ENCODE data around the gene MAST3.

The MAST3 gene

DNA sequence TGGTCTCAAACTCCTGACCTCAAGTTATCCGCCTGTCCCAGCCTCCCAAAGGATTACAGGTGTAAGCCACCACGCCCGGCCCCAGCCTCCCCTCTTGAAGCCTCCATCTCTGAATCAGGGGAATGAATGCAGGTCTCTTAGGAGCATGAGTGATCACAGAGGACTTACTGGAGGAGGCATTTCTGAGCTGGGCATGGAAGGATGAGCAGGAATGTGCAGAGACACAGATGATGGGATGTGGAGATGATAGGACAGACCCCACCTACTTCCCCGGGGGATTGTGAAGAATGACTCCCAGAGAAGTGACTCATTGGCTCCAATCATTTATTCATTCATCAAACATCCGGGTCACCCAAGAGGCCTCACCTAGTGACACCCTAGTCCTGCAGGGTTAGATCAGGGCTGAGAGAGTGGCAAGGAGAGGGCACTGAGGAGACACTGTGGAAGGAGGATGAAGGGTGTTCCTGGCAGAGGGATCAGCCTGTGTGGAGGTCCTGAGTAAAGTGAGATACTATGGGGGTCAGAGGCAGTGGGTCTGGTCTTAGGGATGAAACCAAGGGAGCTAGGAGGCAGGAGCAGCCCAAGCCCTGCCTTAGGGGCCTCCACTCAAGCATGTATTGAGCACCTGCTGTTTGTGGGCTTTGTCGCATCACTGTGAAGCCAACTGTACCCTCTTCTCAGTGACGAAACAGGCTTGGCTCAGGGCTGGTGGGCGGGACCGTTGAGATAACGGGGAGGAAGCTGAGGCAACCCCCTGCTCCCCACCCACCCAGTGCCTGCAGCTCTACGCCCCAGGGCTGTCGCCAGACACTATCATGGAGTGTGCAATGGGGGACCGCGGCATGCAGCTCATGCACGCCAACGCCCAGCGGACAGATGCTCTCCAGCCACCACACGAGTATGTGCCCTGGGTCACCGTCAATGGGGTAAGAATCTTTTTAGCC is 79.1 kb downstream of the MAST3 start:
- no peak for DNase-seq

DNA sequence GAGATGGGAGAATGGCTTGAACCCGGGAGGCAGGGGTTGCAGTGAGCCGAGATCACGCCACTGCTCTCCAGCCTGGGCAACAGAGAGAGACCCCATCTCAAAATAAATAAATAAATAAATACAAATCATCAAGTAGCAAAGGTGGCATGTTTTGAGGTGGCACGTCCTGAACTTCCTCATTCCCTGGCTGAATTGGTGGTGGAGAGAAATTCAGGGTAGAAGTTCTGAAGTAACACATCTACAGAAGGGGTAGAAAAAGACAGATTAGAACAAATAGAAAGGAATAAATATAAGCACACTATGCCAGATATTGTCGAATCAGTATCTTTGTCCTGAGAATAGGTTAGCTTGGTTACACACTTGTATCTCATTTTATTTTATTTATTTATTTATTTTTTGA is 82.4 kb downstream of the MAST3 start:
- DNase-seq = no peak

DNA sequence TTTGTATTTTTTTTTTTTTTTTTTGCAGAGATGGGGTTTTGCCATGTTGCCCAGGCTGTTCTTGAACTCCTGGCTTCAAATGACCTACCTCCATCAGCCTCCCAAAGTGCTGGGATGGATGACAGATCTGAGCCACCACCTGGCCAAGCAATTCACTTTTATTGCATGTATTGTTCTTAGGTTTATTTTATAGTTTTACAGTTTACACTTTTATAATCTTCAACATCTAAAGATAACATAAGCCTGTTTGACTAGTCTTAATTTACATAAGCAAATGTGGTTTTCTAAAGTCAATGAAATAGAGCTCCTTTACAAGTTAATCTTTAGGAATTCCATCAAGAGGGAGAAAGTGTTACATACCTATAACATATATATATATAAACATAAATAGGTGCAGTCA is 86.0 kb downstream of the MAST3 start:
- DNase-seq = no peak

DNA sequence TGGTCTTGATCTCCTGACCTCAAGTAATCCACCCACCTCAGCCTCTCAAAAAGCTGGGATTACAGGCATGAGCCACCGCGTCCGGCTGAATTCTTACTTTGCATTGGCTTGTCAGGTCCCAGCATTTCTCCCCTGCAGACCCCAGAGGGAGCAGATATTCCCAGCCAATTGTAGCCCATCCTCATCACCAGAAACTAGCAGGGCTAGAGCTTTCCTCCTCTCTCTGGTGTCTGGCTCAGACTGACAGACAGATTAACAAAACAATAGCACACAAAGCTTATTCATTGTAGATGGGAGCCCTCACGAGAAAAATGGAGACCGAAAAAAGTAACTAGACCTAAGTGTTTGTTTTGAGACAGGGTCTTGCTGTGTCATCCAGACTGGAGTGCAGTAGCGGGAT is 88.0 kb downstream of the MAST3 start:
- no peak for DNase-seq

DNA sequence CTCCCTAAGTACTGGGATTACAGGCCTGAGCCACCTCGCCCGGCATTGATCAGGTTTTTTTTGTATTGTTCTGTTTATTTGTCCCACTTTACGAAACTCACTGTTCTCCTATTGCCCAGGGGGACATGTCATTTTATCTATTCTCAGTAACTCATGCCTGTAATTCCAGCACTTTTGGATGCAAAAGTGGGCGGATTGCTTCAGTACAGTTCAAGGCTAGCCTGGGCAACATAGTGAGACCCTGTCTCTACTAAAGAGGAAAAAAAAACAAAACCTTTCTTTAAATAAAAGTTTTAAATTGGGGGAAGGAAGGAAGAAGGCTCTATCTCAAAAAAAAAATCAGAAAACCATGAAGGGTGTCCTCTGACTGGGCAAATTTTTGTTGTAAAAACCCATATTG is 92.7 kb downstream of the MAST3 start:
- no peak for DNase-seq

DNA sequence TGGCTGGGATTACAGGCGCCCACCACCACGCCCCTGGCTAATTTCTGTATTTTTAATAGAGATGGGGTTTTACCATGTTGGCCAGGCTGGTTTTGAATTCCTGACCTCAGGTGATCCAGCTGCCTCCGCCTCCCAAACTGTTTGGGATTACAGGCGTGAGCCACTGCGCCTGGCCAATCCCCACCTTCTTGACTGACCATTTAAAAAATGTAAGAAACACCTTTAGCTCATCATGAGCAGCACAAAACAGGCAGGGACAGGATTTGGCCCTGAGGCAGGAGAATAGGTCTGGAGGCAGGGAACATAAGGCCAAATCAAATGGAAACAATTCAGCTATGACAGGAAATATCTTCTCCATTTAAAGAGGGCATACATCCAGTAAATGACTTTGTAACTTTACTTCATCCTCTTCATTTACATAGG is 94.1 kb downstream of the MAST3 start:
- DNase-seq = no peak

DNA sequence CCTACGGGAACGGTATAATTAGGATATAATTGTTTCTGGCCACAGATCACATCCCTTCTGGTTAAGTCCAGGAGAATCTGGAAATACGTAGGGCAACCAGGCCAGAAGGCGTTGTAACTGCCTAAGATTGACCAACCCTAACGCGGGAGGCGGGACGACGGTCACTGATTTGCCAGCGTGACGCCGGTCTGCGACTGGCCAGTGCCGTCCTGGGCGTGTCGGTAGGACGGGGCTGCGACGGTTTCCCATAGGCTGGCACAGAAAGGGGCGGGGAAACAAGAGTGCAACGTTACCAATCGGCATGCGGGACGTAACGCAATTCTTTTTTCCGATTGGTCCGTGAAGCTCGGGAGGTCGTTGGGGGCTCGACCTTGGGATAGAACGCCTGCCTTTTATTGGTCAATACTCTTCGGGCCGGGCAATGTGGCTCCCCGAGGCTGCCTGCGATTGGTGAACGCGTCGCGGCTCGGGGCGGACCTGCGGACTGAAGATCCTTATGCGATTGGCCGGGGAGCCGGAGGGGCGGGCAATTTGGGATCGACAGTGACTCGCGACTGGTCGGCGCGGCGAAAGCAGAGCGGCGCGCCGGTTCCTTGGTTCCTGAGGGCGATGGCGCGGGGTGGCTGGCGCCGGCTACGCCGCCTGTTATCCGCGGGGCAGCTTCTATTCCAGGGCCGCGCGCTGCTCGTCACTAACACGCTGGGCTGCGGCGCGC is 95.3 kb downstream of the MAST3 start, which contains the start of gene MPV17L2:
Gene MPV17L2, plus strand, starts transcription at position 546 of the 715 bp plus-strand sequence. Its CDS starts 64 bp downstream, at position 610.
- peak; percentile 96 to 100 (median 100) for DNase-seq

DNA sequence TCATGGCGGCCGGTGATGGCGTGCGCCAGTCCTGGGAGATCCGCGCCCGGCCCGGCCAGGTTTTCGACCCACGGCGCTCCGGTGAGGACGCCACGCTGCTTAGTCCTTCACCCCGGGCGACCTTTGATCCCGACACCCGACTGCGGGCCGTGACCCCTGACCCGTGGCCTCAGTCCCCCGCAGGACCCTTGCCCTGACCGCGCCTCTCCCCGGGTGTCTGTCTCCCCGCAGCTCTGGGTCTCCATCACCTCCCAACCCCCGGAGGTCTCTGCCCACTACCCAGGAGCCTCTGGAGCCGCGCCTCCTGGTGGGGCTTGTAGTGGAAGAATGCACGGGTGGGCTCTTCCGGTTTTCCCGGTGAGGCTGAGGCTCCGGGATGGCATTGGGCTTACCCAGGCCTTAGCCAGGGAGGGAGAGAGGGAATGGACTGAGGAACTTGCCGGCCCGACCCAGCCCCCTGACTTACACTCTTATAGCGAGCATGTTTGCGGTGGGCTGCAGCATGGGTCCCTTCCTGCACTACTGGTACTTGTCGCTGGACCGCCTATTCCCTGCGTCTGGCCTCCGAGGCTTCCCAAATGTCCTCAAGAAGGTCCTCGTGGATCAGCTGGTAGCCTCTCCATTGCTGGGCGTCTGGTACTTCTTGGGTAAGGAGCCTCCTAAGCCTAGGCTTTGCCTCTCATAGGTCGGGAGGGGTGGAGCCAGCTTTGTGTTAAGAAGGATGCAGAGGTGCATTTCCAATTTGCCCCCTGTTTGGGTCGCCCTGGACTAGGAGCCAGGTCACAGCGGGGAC is 96.0 kb downstream of the MAST3 start:
- DNase-seq = peak in 1 of 58 donors; percentile 62

DNA sequence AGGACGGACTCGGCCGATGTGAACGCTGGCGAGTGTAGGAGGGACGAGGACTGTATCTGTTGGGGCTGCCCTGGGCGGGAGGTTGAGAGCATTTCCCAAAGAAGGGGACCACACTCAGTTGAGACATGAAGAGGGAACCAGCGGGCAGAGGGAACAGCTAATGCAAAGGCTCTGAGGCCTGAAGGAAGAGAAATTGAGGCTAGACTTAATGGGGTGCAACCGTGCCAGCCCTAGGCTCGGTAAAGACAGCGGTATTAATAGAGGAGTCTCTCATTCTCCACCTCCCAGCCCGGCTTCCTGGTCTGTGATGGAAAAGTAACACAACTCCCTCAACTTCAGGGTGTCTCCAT is 96.6 kb downstream of the MAST3 start:
- no peak for DNase-seq

DNA sequence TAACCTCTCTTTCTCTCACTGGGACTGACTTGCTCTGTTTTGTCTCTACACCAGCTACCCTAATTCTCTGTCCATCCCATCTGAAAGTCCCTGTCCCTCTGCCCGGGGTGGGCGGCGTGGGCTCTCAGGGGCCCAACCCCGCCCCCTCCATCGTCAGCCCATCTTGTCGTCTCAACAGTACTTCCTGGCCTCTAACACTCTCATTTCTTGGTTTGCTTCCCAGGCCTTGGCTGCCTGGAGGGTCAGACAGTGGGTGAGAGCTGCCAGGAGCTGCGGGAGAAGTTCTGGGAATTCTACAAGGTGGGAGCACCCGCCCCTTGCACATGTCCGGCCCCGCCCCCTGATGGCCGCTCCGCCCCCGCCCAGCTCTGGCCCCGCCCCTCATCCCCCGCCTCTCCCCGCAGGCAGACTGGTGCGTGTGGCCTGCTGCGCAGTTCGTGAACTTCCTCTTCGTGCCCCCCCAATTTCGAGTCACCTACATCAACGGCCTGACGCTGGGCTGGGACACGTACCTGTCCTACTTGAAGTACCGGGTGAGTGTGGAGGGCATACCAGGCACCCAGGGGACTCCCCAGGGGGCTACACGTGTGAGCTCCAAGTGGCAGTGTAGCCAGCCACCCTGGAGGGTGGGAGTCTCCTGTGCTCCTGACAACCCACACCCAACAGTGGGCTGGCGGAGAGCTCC is 97.1 kb downstream of the MAST3 start:
- peak in 12 of 58 donors; percentile 6 to 50 (median 23) for DNase-seq

DNA sequence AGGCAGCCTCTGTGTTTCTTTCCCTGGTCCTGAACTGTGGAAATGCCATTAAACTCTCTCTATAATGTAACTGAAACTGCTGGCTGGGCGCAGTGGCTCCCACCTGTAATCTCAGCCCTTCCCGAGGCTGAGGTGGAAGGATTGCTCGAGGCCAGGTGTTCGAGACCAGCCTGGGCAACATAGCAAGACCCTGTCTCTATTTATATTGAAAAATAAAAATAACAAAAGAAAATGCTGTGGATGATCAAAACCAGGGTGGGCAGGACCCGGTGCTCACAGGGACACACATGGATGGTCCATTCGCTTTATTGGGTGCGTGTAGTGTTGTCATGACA is 98.9 kb downstream of the MAST3 start:
- DNase-seq = no peak

DNA sequence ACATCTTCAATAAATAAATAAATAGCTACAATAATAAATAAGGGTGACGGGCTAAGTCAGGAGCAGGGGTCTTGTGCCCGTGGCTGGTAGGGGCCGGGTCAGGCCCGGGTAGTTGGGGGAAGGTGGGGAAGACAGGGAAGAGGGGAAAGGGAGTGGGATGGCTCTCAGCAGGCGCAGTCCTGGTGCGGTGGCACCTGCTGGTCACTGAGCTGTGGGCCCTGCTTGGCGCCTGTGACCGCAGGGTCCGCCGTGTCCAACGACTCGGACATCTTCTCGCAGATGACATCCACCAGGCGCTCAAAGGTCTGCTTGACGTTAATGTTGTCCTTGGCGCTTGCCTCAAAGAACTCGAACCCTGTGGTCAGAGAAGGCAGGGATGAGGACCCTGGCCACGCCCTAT is 99.7 kb downstream of the MAST3 start:
- no peak for DNase-seq

DNA sequence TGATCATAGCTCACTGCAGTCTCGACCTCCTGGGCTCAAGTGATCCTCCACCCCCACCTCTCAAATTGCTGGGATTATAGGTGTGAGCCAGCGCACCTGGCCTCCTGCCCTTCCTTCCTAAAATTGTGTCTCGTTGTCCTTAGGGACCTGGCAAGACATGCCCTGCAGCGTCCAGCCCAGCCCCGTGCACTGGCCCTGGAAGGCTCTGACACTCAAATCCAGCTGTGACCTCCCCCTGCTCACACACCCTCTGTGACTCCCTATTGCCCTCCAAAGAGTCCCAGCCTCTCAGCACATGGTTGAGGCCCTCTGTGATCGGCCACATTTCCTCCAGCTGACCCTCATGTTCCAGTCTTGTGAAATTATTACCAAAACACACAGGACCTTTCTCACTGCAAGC is 100.4 kb downstream of the MAST3 start:
- no peak for DNase-seq

DNA sequence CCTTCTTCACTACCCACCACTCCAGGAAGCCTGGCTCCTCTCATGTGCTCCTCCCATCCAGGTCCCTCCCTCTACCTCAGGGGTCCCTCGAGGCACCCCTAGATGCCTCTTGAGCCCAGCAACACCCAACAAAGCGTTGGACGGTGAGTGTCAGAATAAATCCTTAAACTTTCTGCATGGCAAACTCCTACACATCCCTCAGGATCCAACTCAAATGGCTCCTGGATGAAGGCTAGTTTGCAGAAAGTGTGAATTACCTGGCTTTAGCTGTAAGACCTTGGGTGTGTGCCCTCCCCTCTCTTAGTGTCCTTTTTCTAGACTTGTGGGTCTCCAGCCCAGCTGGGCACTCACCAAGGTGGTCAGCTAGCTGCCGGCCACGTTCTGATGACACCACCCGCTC is 100.8 kb downstream of the MAST3 start:
- DNase-seq = no peak

Data from anterior cingulate cortex (tissue), 58 donors.